ENCODE data around the gene CDKAL1. TPM values are rescaled to one million over a fixed set of nuclear protein-coding genes. Genes with fewer than 3 reads are reported as not detected.

CDKAL1 gene
- total and polyA plus RNA-seq, 9 of the 15 experiments (the other 6 are each of a cell fraction or from before 2014, with no cell fraction given) = 11.2 to 36.3 (median 20.1) TPM

DNA sequence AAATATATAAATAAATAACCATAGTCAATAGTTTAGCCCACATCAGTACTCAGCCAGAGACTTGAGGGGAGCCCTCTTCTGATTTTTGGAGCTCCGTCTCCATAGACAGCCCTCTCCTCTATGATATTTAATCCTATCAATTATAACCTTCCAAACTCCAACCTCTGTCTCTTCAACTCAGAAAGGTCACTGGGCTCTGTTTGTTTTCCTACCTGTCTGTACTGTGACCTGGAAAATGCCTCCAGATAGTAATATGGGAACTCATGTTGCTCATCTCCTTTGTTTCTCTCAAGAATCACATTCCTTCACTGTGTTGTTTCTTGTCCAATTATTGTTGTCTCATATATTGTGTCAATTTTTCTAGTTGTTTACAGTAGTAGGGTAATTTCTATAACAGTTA lies 409.7 kb downstream of the CDKAL1 start:
- no peak for TF ChIP-seq DACH1 (IDR thresholded peaks at IDR 0.05; ENCODE audit: partially characterized antibody)
- DNase-seq (ENCODE audit: extremely low read depth in 1 of 4, low spot score in 3 of 4) (no peak), ATAC-seq (no peak), FAIRE-seq (no peak)
- Histone ChIP-seq H3K4me3 (no peak overlapping the region), H3K36me3 (ENCODE audit: control insufficient read depth, insufficient read depth, low read length) (no peaks in the 10 kb centered on the region), H3K9me1 (ENCODE audit: control insufficient read depth, insufficient read depth, low read length) (no peaks in the 10 kb centered on the region), H4K20me1 (replicated peaks; ENCODE audit: control insufficient read depth, insufficient read depth, low read length) (no peaks in the 10 kb centered on the region), H3K27ac (ENCODE audit: extremely low read depth, low read depth, low read length) (no peak overlapping the region), H3K9me3 (replicated peaks; ENCODE audit: control insufficient read depth, insufficient read depth, low read depth, low read length) (no peaks in the 10 kb centered on the region), H3K9ac (ENCODE audit: insufficient read depth in 1 of 2, low read depth in 2 of 2, low read length in 2 of 2) (no peak overlapping the region), H3K27me3 (ENCODE audit: control insufficient read depth in 2 of 2, insufficient read depth in 2 of 2, low read length in 2 of 2) (no peaks in the 10 kb centered on the region), H2AFZ (ENCODE audit: low read depth, low read length) (no peak overlapping the region), H3K4me1 (replicated peaks in 1 of 2; ENCODE audit: control insufficient read depth in 2 of 2, insufficient read depth in 2 of 2, low read length in 2 of 2) (no peaks in the 10 kb centered on the region), H3K4me2 (ENCODE audit: insufficient read depth, low read length) (no peak overlapping the region), H3K79me2 (ENCODE audit: control insufficient read depth, insufficient read depth, low read length) (no peaks in the 10 kb centered on the region)
- CTCF ChIA-PET (ENCODE audit: low intra/inter-chr PET ratio) = no interaction called here
- in situ Hi-C loops (cut with MboI) (no loop called here), intact Hi-C loops (cut with micrococcal nuclease) (no loop called here)
- POLR2A ChIA-PET = no interaction called here
- BruUV-seq (replicated peaks) = no TSS peak
- 100% methylated on average over 1 of the region's 1 CpG for WGBS (ENCODE audit: insufficient coverage, low coverage, missing lambda C conversion rate)

DNA sequence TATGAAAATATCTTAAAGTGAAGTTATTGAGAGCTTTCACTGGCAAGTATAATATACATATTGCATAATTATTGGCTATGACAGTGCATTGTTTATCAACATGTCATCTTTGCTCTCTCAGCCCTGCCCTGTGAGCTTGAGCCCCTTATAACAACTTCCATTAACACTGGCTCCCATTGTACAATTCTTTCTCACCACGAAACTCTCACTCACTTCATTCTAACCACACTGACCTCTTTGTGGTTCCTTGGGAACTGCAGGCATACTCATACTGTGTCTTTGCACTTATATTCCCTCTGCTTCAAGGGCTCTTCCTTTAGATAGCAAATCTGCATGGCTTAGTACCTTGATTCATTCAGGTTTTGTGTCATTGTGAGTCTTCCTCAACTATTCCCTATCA lies 411.8 kb downstream of the CDKAL1 start:
- whole genome bisulfite sequencing (ENCODE audit: insufficient coverage, low coverage, missing lambda C conversion rate) = 42% methylated on average over 1 of the region's 1 CpG
- no peaks in the 10 kb centered on the region for H4K20me1 ChIP-seq (replicated peaks; ENCODE audit: control insufficient read depth, insufficient read depth, low read length)
- H3K4me2 ChIP-seq (ENCODE audit: insufficient read depth, low read length) = no peak overlapping the region
- no peaks in the 10 kb centered on the region for H3K27me3 ChIP-seq (ENCODE audit: control insufficient read depth in 2 of 2, insufficient read depth in 2 of 2, low read length in 2 of 2)
- DNase-seq (ENCODE audit: extremely low read depth in 1 of 4, low spot score in 3 of 4) (peak in 1 of 4 experiments; percentile 11), FAIRE-seq (no peak), ATAC-seq (peak; percentile 73)
- POLR2A ChIA-PET = no interaction called here
- CTCF ChIA-PET (ENCODE audit: low intra/inter-chr PET ratio) = no interaction called here
- BruUV-seq (replicated peaks) = no TSS peak
- no peak overlapping the region for H3K27ac ChIP-seq (ENCODE audit: extremely low read depth, low read depth, low read length)
- no peak overlapping the region for H3K4me3 ChIP-seq
- peak; percentile 30; the same call in 1 of the 2 replicates for TF ChIP-seq CEBPB (tag; IDR thresholded peaks at IDR 0.05)
- TF ChIP-seq, protein P1, sequence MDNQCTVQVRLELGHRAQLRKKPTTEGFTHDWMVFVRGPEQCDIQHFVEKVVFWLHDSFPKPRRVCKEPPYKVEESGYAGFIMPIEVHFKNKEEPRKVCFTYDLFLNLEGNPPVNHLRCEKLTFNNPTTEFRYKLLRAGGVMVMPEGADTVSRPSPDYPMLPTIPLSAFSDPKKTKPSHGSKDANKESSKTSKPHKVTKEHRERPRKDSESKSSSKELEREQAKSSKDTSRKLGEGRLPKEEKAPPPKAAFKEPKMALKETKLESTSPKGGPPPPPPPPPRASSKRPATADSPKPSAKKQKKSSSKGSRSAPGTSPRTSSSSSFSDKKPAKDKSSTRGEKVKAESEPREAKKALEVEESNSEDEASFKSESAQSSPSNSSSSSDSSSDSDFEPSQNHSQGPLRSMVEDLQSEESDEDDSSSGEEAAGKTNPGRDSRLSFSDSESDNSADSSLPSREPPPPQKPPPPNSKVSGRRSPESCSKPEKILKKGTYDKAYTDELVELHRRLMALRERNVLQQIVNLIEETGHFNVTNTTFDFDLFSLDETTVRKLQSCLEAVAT (IDR thresholded peaks at IDR 0.05) = no peak
- no peak overlapping the region for H2AFZ ChIP-seq (ENCODE audit: low read depth, low read length)
- no peaks in the 10 kb centered on the region for H3K36me3 ChIP-seq (ENCODE audit: control insufficient read depth, insufficient read depth, low read length)
- no peak overlapping the region for H3K9ac ChIP-seq (ENCODE audit: insufficient read depth in 1 of 2, low read depth in 2 of 2, low read length in 2 of 2)
- H3K9me1 ChIP-seq (ENCODE audit: control insufficient read depth, insufficient read depth, low read length) = no peaks in the 10 kb centered on the region
- H3K79me2 ChIP-seq (ENCODE audit: control insufficient read depth, insufficient read depth, low read length) = no peaks in the 10 kb centered on the region
- intact Hi-C loops (cut with micrococcal nuclease) (no loop called here), in situ Hi-C loops (cut with MboI) (no loop called here)
- H3K4me1 ChIP-seq (replicated peaks in 1 of 2; ENCODE audit: control insufficient read depth in 2 of 2, insufficient read depth in 2 of 2, low read length in 2 of 2) = no peaks in the 10 kb centered on the region
- H3K9me3 ChIP-seq (replicated peaks; ENCODE audit: control insufficient read depth, insufficient read depth, low read depth, low read length) = no peaks in the 10 kb centered on the region

Data from K562 (cell line).